Mesothelial cell of epicardium (in vitro differentiated cells): ENCODE results near the gene CTNNA1. TPM values are rescaled to one million over a fixed set of nuclear protein-coding genes. Genes with fewer than 3 reads are reported as not detected.
"Not testable (repeated sequence)": the region's sequence is repeated elsewhere in the genome, so short reads cannot be mapped to it uniquely, and the experiment has no call there.

Experiments
- DNase-seq, 2 experiments: peaks; one replicate each; pipeline ENCODE4 v3.0.0; 2021; ENCODE audit warnings: low spot score in 2 of 2; ENCODE audit not compliant: unreplicated experiment in 2 of 2
- H3K27ac Mint-ChIP-seq: 2 replicates; pipeline ENCODE4 v1.8.0; 2021; ENCODE audit warnings: mixed read lengths
- H3K27me3 Mint-ChIP-seq: 2 replicates; pipeline ENCODE4 v1.8.0; 2021; ENCODE audit warnings: low read depth, mixed read lengths
- H3K36me3 Mint-ChIP-seq: 2 replicates; pipeline ENCODE4 v1.8.0; 2021; ENCODE audit warnings: mixed read lengths
- H3K4me1 Mint-ChIP-seq: 2 replicates; pipeline ENCODE4 v1.8.0; 2021; ENCODE audit warnings: mixed read lengths
- H3K4me3 Mint-ChIP-seq: 2 replicates; pipeline ENCODE4 v1.8.0; 2021; ENCODE audit warnings: mild to moderate bottlenecking, moderate library complexity, mixed read lengths
- H3K9me3 Mint-ChIP-seq: 2 replicates; pipeline ENCODE4 v1.8.0; 2021; ENCODE audit warnings: mixed read lengths
- CTCF ChIP-seq: fragments of 200-600 bp; sonication (generic); IDR thresholded peaks from one replicate; pipeline ENCODE4 v1.5.0; 2021; ENCODE audit warnings: antibody characterized with exemption; ENCODE audit not compliant: unreplicated experiment
- total RNA-seq: library from RNA; stranded (reverse); gene quantifications from 3 replicates; pipeline ENCODE4 v1.2.1, GENCODE V29; 2021

The CTNNA1 gene
- total RNA-seq, 1 donor from 2014 or later: 427 TPM

DNA sequence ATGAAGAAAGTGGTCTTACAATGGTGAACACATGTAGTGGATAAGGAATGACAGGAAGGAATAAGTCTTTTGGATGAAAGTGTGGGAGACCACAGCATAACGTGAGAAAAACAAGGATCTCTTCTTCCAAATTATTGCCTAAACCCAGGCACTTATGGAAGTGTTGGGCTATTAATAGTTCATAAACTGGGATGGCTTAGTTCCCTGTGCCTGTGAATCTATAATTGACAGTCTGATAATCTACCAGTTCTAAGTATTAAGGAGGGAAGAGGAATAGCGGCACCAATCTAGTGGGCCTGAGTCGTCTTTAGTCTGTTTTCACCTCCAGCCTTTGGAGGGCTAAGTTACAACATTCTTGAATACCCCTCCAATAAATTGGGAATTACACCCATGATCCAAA, 161.1 kb downstream of the CTNNA1 start:
- H3K4me3 Mint-ChIP-seq: no peak overlapping the region
- no peak for TF ChIP-seq CTCF
- H3K9me3 Mint-ChIP-seq: no peaks in the 10 kb centered on the region
- H3K27ac Mint-ChIP-seq: no peak overlapping the region
- H3K36me3 Mint-ChIP-seq: peaks cover 35% of the 10 kb centered on the region
- no peaks in the 10 kb centered on the region for H3K27me3 Mint-ChIP-seq
- DNase-seq: no peak
- H3K4me1 Mint-ChIP-seq: peaks cover 12% of the 10 kb centered on the region

GRCh38 chr5:138918686-138919085, 165.5 kb downstream of the CTNNA1 start:
- H3K9me3 Mint-ChIP-seq: no peaks in the 10 kb centered on the region
- no peaks in the 10 kb centered on the region for H3K27me3 Mint-ChIP-seq
- H3K4me3 Mint-ChIP-seq: no peak overlapping the region
- H3K27ac Mint-ChIP-seq: peak overlapping the region; percentile 61
- H3K36me3 Mint-ChIP-seq: peaks cover 32% of the 10 kb centered on the region
- H3K4me1 Mint-ChIP-seq: peaks cover 7% of the 10 kb centered on the region
- no peak for TF ChIP-seq CTCF
- no peak for DNase-seq

DNA sequence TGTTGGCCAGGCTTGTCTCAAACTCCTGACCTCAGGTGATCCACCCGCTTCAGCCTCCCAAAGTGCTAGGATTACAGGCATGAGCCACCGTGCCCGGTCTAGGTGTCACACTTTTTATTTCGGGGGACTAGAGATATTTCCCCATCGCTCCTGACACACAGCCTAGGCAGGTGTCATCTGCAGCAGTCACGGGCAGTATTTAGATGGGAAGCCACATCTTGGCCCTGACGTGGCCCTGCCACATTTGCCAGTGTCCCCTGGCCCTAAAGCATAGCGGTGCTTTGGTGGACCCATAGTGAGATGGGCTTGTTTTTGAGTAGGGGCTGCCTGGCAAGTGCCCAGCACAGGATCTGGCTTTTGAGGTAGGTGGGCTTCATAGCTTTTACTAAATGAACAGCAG, 167.0 kb downstream of the CTNNA1 start:
- Mint-ChIP-seq H3K36me3 (peaks cover 30% of the 10 kb centered on the region), H3K27ac (no peak overlapping the region), H3K4me3 (no peak overlapping the region), H3K4me1 (peaks cover 7% of the 10 kb centered on the region), H3K27me3 (no peaks in the 10 kb centered on the region), H3K9me3 (no peaks in the 10 kb centered on the region)
- no peak for TF ChIP-seq CTCF
- no peak for DNase-seq

- H3K9me3 Mint-ChIP-seq, H3K4me3 Mint-ChIP-seq, H3K4me1 Mint-ChIP-seq, DNase-seq, H3K27me3 Mint-ChIP-seq: not testable (repeated sequence)
- Mint-ChIP-seq H3K36me3 (peaks cover 29% of the 10 kb centered on the region), H3K27ac (peak overlapping the region; percentile 27)
These were observed 168.1 kb downstream of the CTNNA1 start for GRCh38 chr5:138921362-138921761.

DNA sequence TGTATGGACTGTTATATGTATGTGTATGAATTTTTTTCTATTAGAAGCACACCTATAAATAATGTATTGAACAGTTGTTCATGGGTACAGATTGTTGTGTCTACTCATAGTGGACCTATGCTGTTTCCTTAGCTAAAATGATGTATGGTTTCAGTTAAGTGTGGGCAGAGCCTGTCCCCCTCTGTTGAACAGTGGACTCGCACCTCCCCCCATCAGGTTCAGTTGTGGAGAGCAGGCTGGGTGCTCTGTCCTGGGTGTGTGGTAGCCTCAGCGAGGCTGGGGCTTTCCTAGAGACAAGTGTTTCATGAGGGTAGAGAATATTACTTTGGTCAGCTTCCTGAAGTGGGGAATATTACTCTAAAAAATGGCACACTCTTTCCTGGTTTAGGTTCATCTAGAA, 169.3 kb downstream of the CTNNA1 start:
- Mint-ChIP-seq H3K27me3 (no peaks in the 10 kb centered on the region), H3K36me3 (peaks cover 38% of the 10 kb centered on the region), H3K4me3 (no peak overlapping the region), H3K4me1 (peaks cover 7% of the 10 kb centered on the region), H3K9me3 (no peaks in the 10 kb centered on the region), H3K27ac (peak overlapping the region; percentile 52)
- DNase-seq: no peak
- TF ChIP-seq CTCF: no peak

GRCh38 chr5:138925090-138925635, 171.9 kb downstream of the CTNNA1 start:
- no peaks in the 10 kb centered on the region for H3K9me3 Mint-ChIP-seq
- no peak for TF ChIP-seq CTCF
- H3K27me3 Mint-ChIP-seq: no peaks in the 10 kb centered on the region
- peak overlapping the region; percentile 26 for H3K27ac Mint-ChIP-seq
- peaks cover 38% of the 10 kb centered on the region for H3K36me3 Mint-ChIP-seq
- DNase-seq: no peak
- H3K4me1 Mint-ChIP-seq: no peaks in the 10 kb centered on the region
- H3K4me3 Mint-ChIP-seq: no peak overlapping the region
